ENCODE measurements around the gene GSTM4. TPM values are rescaled to one million over a fixed set of nuclear protein-coding genes. Genes with fewer than 3 reads are reported as not detected.
A peak's percentile ranks its signal among the peaks of the same experiment; 100 is the strongest.

The GSTM4 gene
- total RNA-seq, 1 experiment from 2014 or later = 188 TPM

- H3K27me3 ChIP-seq (replicated peaks; ENCODE audit: insufficient read depth, low read depth, low read length, poor library complexity) = no peaks in the 10 kb centered on the region
- DNase-seq (ENCODE audit: low spot score) = no peak
- peaks cover 24% of the 10 kb centered on the region for H3K36me3 ChIP-seq (ENCODE audit: insufficient read depth, low read length, poor library complexity, severe bottlenecking)
- intact Hi-C loops (cut with micrococcal nuclease; ENCODE audit: unreplicated experiment) = loop anchor here (5.0 kb wide), 1 partner anchor 76 kb away; the partner anchor contains the start of gene GNAI3
- TF ChIP-seq CTCF (conservative IDR thresholded peaks at IDR 0.05; ENCODE audit: low read depth, low read length) (no peak), EZH2 (IDR thresholded peaks at IDR 0.05; ENCODE audit: borderline replicate concordance, low read depth, low read length, poor library complexity, severe bottlenecking) (no peak)
- ChIA-PET POLR2A (ENCODE audit: low non-redundant PET) (no interaction called here), CTCF (no interaction called here)
- BruUV-seq (replicated peaks) = no TSS peak
- peak overlapping the region; percentile 92 for H3K27ac ChIP-seq (ENCODE audit: low read depth, low read length, poor library complexity, severe bottlenecking)
- H3K4me1 ChIP-seq (ENCODE audit: insufficient read depth, low read length, poor library complexity, severe bottlenecking) = peaks cover 39% of the 10 kb centered on the region
- no peaks in the 10 kb centered on the region for H3K9me3 ChIP-seq (ENCODE audit: low read depth, low read length, poor library complexity, severe bottlenecking)
- no peak overlapping the region for H3K4me3 ChIP-seq (ENCODE audit: low read depth, low read length, poor library complexity, severe bottlenecking)
These were observed 32.2 kb upstream of the GSTM4 start for GRCh38 chr1:109623601-109624161.

- DNase-seq (ENCODE audit: low spot score) = no peak
- H3K9me3 ChIP-seq (ENCODE audit: low read depth, low read length, poor library complexity, severe bottlenecking) = no peaks in the 10 kb centered on the region
- TF ChIP-seq EZH2 (IDR thresholded peaks at IDR 0.05; ENCODE audit: borderline replicate concordance, low read depth, low read length, poor library complexity, severe bottlenecking) (no peak), CTCF (conservative IDR thresholded peaks at IDR 0.05; ENCODE audit: low read depth, low read length) (no peak)
- BruUV-seq (replicated peaks) = no TSS peak
- POLR2A ChIA-PET (ENCODE audit: low non-redundant PET) = no interaction called here
- CTCF ChIA-PET = no interaction called here
- H3K4me1 ChIP-seq (ENCODE audit: insufficient read depth, low read length, poor library complexity, severe bottlenecking) = peaks cover 32% of the 10 kb centered on the region
- peaks cover 31% of the 10 kb centered on the region for H3K36me3 ChIP-seq (ENCODE audit: insufficient read depth, low read length, poor library complexity, severe bottlenecking)
- H3K27me3 ChIP-seq (replicated peaks; ENCODE audit: insufficient read depth, low read depth, low read length, poor library complexity) = no peaks in the 10 kb centered on the region
- intact Hi-C loops (cut with micrococcal nuclease; ENCODE audit: unreplicated experiment) = loop anchor here (5.0 kb wide), 1 partner anchor 77 kb away; the partner anchor contains the start of gene GNAI3
- H3K4me3 ChIP-seq (ENCODE audit: low read depth, low read length, poor library complexity, severe bottlenecking) = no peak overlapping the region
- H3K27ac ChIP-seq (ENCODE audit: low read depth, low read length, poor library complexity, severe bottlenecking) = peak overlapping the region; percentile 92
These were observed 31.5 kb upstream of the GSTM4 start for GRCh38 chr1:109624201-109625010.

DNA sequence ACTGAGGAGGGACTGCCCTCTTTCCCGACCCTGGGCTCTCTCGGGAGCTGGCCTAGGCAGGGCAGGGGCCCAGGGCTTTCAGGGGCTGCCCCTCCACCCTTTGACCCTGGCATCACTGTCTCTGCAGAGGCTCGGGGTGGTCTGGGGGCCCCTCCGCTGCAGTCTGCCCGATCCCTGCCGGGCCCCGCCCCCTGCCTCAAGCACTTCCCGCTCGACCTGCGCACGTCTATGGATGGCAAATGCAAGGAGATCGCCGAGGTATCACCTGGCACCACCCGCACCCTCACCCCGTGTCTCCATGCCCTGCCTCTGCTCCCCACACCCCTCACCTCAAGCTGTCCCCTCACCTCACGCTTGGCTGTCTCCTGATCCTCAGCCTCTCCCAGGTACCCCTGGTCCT is 30.7 kb upstream of the GSTM4 start:
- H3K4me3 ChIP-seq (ENCODE audit: low read depth, low read length, poor library complexity, severe bottlenecking) = no peak overlapping the region
- ChIA-PET POLR2A (ENCODE audit: low non-redundant PET) (no interaction called here), CTCF (no interaction called here)
- DNase-seq (ENCODE audit: low spot score) = no peak
- TF ChIP-seq EZH2 (IDR thresholded peaks at IDR 0.05; ENCODE audit: borderline replicate concordance, low read depth, low read length, poor library complexity, severe bottlenecking) (no peak), CTCF (conservative IDR thresholded peaks at IDR 0.05; ENCODE audit: low read depth, low read length) (no peak)
- peaks cover 38% of the 10 kb centered on the region for H3K36me3 ChIP-seq (ENCODE audit: insufficient read depth, low read length, poor library complexity, severe bottlenecking)
- peak overlapping the region; percentile 92 for H3K27ac ChIP-seq (ENCODE audit: low read depth, low read length, poor library complexity, severe bottlenecking)
- intact Hi-C loops (cut with micrococcal nuclease; ENCODE audit: unreplicated experiment) = no loop called here
- BruUV-seq (replicated peaks) = no TSS peak
- no peaks in the 10 kb centered on the region for H3K9me3 ChIP-seq (ENCODE audit: low read depth, low read length, poor library complexity, severe bottlenecking)
- H3K4me1 ChIP-seq (ENCODE audit: insufficient read depth, low read length, poor library complexity, severe bottlenecking) = peaks cover 30% of the 10 kb centered on the region
- H3K27me3 ChIP-seq (replicated peaks; ENCODE audit: insufficient read depth, low read depth, low read length, poor library complexity) = no peaks in the 10 kb centered on the region

Data from A673 (cell line).